Measurements from ENCODE around the gene KLHL6.
"Not testable (repeated sequence)": the region's sequence is repeated elsewhere in the genome, so short reads cannot be mapped to it uniquely, and the experiment has no call there.

The KLHL6 gene

DNA sequence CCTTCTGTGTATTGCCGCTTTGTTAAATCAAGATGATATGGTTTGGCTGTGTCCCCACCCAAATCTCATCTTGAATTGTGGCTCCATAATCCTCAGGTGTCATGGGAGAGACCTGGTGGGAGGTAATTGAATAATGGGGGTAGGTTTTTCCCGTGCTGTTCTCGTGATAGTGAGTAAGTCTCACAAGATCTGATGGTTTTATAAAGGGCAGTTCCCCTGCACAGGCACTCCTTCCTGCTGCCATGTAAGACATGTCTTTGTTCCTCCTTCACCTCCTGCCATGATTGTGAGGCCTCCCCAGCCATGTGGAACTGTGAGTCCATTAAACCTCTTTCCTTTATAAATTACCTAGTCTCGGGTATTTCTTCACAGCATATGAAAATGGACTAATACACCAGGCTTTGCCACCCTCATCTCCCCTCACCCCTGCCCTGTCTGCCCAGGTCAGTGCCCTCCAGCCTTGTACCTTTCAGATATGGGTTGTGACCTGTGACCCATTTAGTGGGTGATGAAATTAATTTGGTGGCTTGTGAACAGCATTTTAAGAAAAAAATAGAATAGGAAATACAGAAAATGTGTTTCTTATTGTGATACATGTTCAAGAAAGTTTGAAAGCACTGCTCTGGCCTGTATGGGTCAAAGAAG lies 71.0 kb downstream of the KLHL6 start:
- DNase-seq, result no peak

DNA sequence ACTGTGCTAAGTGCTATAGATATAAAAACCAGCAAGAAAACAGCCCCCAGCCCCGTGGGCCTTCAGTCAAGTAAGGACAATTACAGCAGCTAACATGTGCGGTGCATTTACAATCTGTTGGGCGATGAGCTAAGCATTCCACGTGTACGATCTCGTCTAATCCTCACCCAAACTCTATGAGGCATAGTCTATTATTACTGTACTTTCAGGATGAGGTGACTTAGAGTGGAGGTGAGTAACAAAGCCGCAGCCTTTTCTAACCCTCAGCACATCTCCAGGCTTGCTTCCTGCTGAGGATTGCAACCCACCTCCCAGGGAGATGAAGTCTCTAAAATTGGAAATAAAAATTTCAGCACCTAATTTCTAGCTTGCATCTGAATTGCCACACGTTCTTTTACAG lies 73.9 kb downstream of the KLHL6 start:
- no peak for DNase-seq

DNA sequence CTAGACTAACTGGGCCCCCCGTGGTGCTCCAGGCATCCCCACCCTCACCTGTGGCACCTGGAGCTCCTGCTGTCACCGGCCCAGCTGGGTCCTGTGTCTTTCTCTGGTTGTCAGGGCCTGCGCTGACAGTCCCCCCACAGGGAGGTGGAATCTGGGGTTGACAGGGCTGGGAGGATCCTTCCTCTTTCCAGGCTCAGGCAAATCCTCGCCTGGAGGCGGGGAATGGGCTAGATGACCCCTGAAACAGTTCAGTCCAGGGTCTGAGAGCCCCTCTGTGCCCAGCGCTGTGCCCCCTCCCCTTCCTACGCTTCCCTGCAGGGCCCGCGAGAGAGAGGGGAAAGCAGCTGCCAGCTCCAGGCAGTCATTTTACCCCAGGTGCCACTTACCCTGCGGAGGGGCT lies 77.0 kb downstream of the KLHL6 start:
- no peak for DNase-seq

DNA sequence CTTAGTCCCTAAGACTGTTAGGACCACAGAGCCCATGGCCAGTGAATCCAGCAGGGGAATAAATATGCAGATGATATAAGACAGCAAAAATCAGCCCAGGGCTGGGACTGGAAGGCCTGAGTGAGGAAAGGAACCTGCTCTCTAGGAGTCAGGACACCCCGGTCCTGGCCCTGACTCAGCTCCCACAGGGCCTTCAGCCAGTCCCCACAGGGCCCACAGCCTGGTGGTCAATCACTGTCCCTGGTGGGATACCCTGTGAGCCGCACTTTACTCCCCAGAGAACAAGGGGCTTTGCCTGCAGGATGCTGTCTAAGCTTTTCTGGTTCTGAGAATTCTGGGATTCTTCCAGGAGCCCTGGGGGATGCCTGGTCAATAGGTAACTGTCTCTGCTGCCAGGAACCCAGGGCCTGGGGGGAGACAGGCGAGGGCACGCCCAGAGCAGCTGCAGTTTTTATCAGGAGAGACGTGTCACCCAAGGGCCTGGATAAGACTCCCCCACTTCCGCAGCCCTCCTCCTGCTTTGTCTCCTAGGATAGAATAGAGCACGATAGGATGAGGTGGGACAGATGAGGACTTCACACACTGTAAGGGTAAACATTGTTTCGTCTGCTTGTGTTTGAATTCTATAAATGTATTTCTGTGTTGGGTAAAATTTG lies 77.6 kb downstream of the KLHL6 start:
- no peak for DNase-seq

DNA sequence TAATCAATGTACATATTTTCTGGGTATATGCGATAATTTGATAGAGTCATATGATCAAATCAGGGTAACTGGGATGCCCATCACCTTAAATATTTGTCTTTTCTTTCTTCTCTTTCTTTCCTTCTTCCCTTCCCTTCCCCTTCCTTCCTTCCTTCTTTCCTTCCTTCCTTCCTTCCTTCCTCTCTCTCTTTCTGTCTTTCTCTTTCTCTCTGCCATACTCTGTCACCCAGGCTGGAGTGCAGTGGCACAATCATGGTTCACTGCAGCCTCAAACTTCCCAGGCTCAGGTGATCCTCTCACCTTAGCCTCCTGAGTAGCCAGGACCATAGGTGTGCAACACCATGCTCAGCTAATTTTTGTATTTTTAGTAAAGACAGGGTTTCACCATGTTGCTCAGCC lies 79.7 kb downstream of the KLHL6 start:
- DNase-seq, result not testable (repeated sequence)

DNA sequence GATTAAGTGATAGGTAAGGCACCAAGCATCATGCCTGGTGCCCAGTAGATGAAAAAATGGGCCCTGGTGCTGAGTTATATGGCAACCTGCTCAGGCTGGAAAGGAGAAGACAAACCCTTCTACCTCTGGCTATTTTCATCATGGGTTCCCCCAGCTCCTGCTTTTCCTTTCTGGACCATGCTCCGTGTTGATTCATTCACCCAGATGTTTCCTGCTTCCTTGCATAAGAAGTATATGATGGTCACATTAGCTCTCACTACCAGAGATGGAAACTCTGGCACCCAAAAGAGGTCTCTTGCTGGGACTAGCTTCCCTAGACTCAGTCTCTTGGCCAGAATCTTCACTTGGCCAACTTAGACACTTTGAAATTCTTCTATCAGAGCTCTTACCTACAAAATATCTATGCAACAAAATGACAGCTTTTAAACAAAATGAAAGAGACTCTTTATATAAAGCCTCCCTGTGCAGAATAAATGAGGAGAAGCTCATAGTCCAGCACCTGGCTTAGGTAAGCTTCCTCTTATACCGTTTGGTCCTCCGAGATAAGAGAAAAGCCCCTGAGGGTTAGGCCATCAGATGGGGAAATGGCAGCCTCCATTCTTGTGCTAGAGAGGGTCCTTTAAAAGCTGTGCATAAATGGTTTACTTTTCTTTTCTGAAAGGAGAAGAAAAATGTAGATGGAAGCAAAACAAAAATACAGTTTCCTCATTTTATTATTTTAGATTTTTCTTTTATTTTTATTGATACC lies 80.3 kb downstream of the KLHL6 start:
- DNase-seq, result no peak

DNA sequence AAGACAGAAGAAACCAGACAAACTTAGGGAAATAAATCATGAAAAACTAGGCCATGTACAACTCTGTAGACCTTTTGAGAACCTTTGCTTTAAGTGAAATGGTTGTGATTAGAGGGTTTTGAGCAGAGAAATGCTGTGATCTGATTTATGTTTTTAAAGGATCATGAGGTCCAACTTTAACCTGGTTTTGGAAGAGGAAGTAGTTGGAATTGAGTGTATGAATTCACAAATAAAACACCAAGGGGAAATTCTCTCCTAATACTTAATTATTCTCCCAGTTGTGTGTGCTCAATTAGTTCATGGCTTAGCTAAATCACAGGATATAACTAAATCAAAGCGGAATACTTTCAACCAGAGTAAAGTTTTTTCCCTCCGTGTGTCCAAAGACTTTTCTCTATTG lies 81.5 kb downstream of the KLHL6 start:
- no peak for DNase-seq

DNA sequence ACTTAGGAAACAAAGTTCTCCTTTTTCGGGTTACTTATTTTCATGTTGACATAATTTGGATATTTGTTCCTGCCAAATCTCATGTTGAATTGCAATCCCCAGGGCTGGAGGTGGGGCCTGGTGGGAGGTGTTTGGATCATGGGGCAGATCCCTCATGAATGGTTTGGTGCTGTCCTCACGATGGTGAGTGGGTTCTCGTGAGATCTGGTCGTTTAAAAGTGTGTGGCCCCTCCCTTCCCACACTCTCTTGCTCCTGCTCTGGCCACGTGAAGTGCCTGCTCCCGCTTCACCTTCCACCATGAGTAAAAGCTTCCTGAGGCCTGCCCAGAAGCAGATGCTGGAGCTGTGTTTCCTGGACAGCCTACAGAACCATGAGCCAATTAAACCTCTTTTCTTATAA lies 83.4 kb downstream of the KLHL6 start:
- no peak for DNase-seq

DNA sequence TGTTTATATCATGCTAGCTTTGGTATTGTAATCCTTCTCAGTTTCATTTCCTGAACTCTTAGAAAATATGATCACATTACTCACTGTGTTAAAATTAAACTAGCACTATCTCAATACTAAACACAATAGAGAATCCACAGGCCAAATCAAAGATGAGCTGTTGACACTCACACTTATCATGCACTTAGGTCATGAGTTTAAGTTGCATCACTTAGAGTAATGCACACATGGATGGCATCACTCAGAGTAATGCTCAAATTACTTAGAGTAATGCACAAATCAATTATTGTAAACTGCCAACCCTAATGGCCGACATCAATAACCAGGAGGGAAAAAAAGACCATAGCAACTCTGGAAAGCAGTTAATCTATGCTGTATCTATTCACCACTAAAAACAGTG lies 87.1 kb downstream of the KLHL6 start:
- DNase-seq, result no peak

DNA sequence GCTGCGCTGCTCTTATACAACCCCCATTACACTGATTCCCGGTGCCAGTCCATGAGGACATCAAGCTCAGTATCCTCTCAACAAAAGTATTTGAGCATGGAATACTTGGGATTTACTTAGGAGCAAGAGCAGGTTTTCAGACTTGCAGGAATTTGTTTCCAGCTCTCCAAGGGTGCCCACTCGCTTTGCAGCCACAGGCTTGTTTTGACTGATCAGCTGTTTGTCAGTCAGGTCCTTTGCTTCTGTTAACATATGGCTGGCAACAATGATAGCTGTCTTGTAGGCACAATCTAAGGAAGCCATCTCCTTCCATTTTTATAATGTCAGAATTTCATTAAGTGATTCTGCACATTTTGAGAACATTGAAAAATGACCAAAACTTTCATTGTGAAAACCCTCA lies 88.9 kb downstream of the KLHL6 start:
- DNase-seq, result no peak

DNA sequence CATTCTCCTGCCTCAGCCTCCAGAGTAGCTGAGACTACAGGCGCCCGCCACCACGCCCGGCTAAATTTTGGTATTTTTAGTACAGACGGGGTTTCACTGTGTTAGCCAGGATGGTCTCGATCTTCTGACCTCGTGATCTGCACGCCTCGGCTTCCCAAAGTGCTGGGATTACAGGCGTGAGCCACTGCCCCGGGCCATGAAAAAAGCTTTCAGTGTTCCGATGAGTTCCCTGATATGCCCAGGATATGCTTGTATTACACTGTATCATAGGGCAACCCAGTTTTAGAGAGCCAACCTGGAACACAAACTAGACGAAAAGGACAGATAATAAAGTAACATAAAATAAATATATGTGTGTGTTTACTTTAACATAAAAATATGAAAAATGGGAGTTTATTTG lies 89.8 kb downstream of the KLHL6 start:
- DNase-seq, result not testable (repeated sequence)

DNA sequence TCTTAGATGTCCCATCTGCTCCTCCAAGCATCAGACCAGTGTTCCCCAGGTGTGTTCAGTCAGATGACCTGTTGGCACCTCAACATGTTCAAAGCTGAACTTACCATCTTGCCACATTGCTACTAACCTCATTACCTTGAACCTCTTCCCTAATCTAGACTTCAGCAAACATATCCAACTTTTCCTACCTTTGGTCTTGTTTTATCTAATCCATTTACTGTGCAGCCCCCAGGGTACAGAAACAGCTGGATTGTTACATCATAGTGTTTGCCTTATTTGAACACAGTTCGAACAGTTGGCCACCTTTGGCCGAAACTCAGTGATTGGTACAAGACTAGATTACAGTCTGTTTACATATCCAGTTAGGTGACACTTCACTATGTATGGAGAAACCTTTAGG lies 91.0 kb downstream of the KLHL6 start:
- no peak for DNase-seq

DNA sequence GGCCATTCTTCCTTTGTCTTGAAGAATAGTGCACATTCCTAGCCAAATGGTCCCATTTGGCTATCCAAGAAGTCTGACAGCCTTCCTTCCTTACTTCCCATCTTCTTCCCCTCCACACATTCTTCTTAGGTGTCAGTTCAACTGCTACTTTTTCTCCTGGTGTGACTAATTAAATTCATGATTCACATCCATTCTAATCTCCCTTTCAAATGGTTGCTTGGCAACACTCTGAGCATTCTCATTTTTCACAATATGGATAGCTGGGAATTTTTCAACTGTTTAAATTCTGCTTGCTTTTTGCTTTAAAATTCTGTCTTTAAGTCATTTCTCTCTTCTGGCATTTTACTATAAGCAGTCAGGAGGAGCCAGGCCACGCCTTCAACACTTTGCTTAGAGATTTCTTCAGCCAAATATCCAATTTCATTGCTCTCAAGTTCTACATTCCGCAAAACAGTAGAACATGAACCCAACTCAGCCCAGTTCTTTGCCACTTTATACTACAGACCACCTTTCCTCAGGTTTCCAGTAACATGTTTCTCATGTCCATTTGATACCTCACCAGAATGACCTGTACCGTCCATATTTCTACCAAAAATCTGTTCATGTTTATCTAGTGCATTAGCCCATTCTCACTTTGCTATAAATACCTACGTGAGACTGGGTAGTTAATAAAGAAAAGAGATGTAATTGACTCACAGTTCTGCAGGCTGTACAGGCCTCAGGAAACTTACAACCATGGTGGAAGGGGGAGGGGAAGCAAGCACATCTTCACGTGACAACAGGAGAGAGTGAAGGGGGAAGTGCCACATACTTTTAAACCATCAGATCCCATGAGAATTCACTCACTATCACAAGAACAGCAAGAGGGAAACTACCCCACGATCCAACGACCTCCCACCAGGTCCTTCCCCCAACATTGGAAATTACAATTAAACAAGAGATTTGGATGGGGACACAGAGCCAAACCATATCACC lies 95.1 kb downstream of the KLHL6 start:
- no peak for DNase-seq

DNA sequence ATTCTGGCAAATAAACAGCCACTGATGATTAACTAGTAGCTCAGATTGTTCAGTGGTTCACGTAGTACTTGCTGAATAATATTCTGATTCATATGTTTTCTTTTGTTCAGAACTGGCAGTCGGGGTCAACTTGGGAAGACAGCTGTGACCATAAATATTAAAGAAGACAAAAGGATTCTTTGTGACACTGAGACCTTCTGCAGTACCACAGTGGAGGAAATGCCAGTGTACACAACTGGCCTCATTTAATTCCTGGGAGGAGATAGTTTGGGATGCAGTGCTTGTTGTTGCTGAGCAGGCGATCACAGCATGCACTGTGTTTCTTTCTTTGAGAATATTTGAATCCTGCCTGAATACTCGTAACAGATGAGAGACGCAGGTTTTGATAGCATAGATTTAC lies 100.4 kb downstream of the KLHL6 start:
- no peak for DNase-seq

DNA sequence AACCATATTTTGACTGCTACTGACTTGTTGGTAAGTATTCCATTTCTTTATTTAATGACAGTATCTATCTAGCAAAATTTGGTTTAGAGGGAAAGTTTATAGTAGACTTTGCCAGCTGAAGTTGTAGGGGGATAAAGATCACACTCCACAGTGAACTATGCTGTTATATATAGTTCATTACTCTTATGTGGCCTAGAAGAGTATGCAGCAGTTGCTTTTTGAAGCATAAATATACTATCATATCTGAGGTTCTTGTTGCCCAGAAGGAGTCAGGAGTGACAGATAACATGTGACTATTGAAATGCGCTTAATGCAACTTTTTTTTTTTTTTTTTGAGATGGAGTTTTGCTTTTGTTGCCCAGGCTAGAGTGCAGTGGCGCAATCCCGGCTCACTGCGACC lies 101.4 kb downstream of the KLHL6 start:
- DNase-seq, result no peak

DNA sequence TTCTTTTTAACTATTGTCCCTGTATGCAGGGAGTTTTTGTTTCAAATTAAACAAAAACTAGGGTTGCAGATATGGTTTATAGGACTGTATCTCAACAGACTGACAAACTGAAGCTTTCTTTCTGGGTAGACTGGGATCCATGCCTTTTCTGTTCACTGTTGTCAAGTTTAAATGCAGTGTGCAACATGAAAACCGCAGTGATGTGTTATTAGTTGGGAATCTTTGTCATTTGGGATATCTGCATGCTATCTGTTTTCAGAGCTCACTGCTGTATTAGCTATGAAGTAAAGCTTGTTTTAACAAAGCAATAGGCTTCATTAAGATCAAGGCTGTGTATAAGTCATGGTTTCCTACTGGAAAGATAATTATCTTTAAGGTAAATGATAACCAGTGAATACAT lies 105.7 kb downstream of the KLHL6 start:
- no peak for DNase-seq

DNA sequence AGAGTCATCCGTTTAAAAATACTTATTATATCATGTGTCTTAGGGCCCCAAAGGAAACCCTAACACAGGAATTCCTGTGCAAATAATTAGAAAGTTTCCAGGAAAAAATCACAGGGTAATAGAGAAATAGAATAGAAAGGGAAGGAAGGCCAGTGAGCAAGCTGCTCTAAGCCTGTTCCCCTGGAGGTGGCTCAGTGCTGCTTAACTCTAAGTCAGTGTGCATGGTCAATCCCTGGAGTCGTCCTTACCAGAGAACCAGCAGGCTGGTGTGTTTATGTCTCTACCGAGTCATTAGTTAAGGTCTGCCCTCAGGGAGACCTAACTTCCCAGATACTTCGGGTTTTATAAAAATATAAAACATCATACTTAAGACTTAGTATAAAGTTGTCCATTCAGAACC lies 106.1 kb downstream of the KLHL6 start:
- DNase-seq, result no peak

DNA sequence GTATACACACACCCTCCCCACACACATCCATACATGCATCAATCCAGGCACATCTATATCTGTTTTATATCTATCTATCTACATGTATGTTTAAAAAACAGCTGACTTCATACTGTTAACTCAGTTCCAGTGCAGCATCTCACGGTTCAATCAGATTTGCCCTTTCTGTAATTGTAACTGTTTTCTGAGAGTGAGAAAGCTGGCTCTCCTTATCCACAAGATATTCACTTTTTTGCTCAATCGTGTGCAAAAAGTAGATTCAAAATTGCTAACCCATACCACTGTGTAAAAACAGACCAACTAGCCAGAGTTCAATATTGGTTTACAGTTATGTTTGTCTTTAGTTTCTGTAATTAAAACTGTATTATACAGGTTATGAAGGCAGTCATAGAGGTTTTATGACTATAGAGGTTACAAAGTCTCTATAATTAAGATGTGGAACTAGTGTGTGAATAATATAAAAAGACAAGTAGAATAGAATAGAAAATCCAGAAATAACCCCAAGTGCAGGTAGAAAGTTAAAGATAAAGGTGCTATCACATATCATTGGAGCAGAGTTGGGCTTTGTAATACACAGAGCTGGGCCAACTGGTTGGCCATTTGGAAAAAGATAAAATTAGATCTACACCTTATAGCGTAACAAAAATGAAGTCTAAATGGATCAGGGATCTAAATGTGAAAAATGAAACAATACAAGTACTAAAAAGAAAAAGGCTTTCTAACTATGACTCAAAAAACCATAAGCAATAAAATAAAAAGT lies 107.0 kb downstream of the KLHL6 start:
- DNase-seq, result no peak

DNA sequence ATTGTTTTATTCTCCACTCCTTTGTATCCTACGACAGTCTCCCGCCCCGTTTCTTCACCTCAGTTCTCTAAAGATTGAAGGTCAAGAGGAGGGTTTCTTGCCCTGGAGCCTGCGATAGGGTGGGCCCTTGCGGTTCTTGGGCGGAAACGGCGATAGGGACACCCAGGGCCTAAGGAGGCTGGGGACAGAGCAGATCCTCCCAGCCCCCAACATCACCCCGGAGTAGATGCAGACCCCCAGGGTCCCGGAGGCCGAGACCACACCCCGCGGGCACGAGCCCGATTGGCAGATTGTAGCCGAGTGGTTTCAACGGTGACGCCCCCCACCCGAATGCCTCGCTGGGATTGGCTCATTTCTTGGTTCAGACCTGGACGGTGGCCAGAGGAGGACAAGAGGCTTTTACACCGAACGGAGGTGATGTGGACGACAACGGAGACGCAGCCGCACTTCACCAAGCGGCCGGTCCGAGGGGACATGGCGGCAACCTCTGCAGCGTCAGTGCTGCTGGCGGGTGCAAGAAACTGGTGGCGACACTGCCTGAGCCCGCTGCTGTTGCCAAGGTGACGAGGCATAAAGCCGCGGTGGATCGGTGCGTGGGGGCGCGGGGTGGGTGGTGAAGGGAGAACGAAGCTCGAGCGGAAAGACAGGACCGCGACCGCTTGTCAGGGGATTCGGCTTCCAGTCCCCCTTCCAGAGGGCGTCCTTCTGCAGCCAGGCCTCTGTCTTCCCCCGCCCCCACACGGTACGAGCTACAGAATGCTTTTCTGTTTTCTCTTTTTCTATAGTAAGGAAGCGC lies 108.1 kb downstream of the KLHL6 start:
- no peak for DNase-seq

DNA sequence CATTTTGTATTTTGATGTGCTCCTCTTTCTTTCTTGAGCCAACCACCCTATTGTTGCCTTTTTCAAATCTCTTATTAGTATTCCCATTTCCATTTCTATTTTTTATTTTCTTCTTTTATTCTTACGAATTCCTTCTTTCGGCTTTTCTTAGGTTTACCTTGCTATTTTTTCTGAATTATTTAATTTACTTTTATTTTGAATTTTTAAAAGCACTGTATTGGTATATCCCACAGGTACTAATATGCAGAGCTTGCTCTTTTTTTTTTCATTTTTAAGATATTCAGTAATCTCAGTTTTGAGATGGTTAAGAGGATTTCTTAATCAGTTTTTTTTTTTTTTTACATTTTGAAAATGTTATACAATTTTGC lies 108.7 kb downstream of the KLHL6 start:
- no peak for DNase-seq

DNA sequence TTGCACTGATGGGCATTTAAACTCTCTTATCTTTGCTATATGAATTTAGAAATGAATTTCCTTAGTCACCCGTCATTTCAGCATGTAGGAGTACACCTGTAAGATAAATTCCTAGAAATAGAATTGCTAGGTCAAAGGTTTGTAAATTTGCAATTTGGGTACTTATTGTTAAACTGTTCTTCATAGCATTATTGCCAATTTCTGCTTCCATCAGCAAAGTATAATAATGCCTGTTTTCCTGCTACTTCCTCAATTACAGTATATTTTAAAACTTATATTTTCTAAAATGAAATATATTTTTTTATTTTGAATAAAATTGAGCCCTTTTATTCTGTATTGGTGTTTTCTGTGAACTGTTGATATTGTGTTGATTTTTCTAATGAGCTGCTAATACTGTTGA lies 110.8 kb downstream of the KLHL6 start:
- DNase-seq, result no peak
